GM12865 (cell line): ENCODE results near the gene ZNF19.

Experiments used
- DNase-seq: peaks from one replicate; pipeline ENCODE4 v3.0.0; 2010; ENCODE audit warnings: low read depth
- H3K4me3 ChIP-seq: 2 replicates; pipeline ENCODE4 v1.5.1; 2011; ENCODE audit warnings: mild to moderate bottlenecking, low read depth, low read length, control low read depth
- CTCF ChIP-seq: IDR thresholded peaks from 2 replicates; pipeline ENCODE4 v1.5.1; 2011; ENCODE audit warnings: low read length, control low read depth, low read depth, inconsistent platforms; ENCODE audit not compliant: insufficient read depth; ENCODE audit errors: missing control alignments

The ZNF19 gene

GRCh38 chr16:71489122-71489521 is at the start of gene ZNF19:
Gene ZNF19, minus strand, starts transcription at chr16:71489324. Its CDS starts 7,210 bp downstream, at chr16:71482114.
- no peak for DNase-seq
- no peak within 1 kb of the TSS for H3K4me3 ChIP-seq
- no peak for TF ChIP-seq CTCF

GRCh38 chr16:71537643-71538042 is 48.5 kb upstream of the ZNF19 start:
- peak; percentile 82 for DNase-seq
- TF ChIP-seq CTCF: peak; percentile 85
- no peak overlapping the region for H3K4me3 ChIP-seq

GRCh38 chr16:71536752-71537499 is 47.8 kb upstream of the ZNF19 start:
- H3K4me3 ChIP-seq: no peak overlapping the region
- no peak for TF ChIP-seq CTCF
- no peak for DNase-seq

- DNase-seq: no peak
- no peak overlapping the region for H3K4me3 ChIP-seq
- TF ChIP-seq CTCF: no peak
These were observed 43.2 kb upstream of the ZNF19 start for GRCh38 chr16:71532366-71532765.

GRCh38 chr16:71528863-71529262 is 39.7 kb upstream of the ZNF19 start:
- no peak for TF ChIP-seq CTCF
- DNase-seq: peak; percentile 31
- H3K4me3 ChIP-seq: peak overlapping the region; percentile 5

GRCh38 chr16:71528257-71528656 is 39.1 kb upstream of the ZNF19 start:
- H3K4me3 ChIP-seq: peak overlapping the region; percentile 5
- no peak for TF ChIP-seq CTCF
- DNase-seq: no peak
